Fibroblast of lung (primary cell): ENCODE measurements around the gene ERP44. TPM values are rescaled to one million over a fixed set of nuclear protein-coding genes. Genes with fewer than 3 reads are reported as not detected.
A peak's percentile ranks its signal among the peaks of the same experiment; 100 is the strongest.

Experiments
- DNase-seq, 2 donors: peaks; one replicate each; pipeline versions ENCODE4 v3.0.0 to v3.0.0-alpha.2; 2010; ENCODE audit warnings: low read depth in 2 of 2
- H2AFZ ChIP-seq: 2 replicates; pipeline ENCODE4 v1.5.1; 2012; ENCODE audit warnings: low read length, control low read depth, inconsistent platforms
- H3K27ac ChIP-seq: 2 replicates; pipeline ENCODE4 v1.5.1; 2011; ENCODE audit warnings: low read length, control low read depth; ENCODE audit not compliant: insufficient read depth
- H3K27me3 ChIP-seq: 2 replicates; pipeline ENCODE4 v1.5.1; 2011; ENCODE audit warnings: mild to moderate bottlenecking, low read length; ENCODE audit not compliant: control insufficient read depth, insufficient read depth
- H3K36me3 ChIP-seq: 2 replicates; pipeline ENCODE4 v1.5.1; 2011; ENCODE audit warnings: low read length; ENCODE audit not compliant: control insufficient read depth, insufficient read depth
- H3K4me1 ChIP-seq: 2 replicates; pipeline ENCODE4 v1.5.1; 2011; ENCODE audit warnings: low read length; ENCODE audit not compliant: control insufficient read depth, insufficient read depth; ENCODE audit errors: extremely low read depth
- H3K4me2 ChIP-seq: 2 replicates; pipeline ENCODE4 v1.5.1; 2011; ENCODE audit warnings: low read length, control low read depth; ENCODE audit not compliant: insufficient read depth; ENCODE audit errors: extremely low read depth
- H3K4me3 ChIP-seq, 4 experiments: fragments of 200-600 bp in 1 of 4; sonication (generic) in 1 of 4; replicated peaks in 1 of 4; 2 replicates each; pipeline ENCODE4 v1.5.1; 2011 to 2016; ENCODE audit warnings: low read length in 4 of 4, low read depth in 3 of 4, mild to moderate bottlenecking in 3 of 4, control low read depth in 2 of 4, inconsistent platforms in 1 of 4, mixed read lengths in 1 of 4; ENCODE audit not compliant: insufficient read depth in 1 of 4; ENCODE audit errors: control extremely low read depth in 1 of 4
- H3K79me2 ChIP-seq: 2 replicates; pipeline ENCODE4 v1.5.1; 2012; ENCODE audit warnings: mild to moderate bottlenecking, low read length, inconsistent platforms; ENCODE audit not compliant: control insufficient read depth, insufficient read depth
- H3K9ac ChIP-seq: 2 replicates; pipeline ENCODE4 v1.5.1; 2011; ENCODE audit warnings: mild to moderate bottlenecking, low read length, control low read depth; ENCODE audit not compliant: insufficient read depth
- H3K9me3 ChIP-seq: 2 replicates; pipeline ENCODE4 v1.5.1; 2012; ENCODE audit warnings: low read depth, low read length; ENCODE audit not compliant: control insufficient read depth, insufficient read depth
- H4K20me1 ChIP-seq: 2 replicates; pipeline ENCODE4 v1.5.1; 2011; ENCODE audit warnings: low read length; ENCODE audit not compliant: control insufficient read depth, insufficient read depth; ENCODE audit errors: extremely low read depth
- EZH2 ChIP-seq: IDR thresholded peaks from 2 replicates; pipeline ENCODE4 v1.5.1; 2012; ENCODE audit warnings: low read length, control low read depth, mild to moderate bottlenecking; ENCODE audit errors: missing control alignments
- polyA plus RNA-seq, 2 donors: library from polyadenylated mRNA; depleted of rRNA in 1 of 2; stranded (reverse) in 1 of 2; unstranded in 1 of 2; fragments of >200 nt; gene quantifications; 2 replicates each; pipeline ENCODE4 v1.2.1, GENCODE V29; 2011 to 2012; ENCODE audit warnings: missing spikeins in 1 of 2
- total RNA-seq: library from RNA; depleted of rRNA; stranded (reverse); fragments of >200 nt; gene quantifications from 2 replicates; pipeline ENCODE4 v1.2.1, GENCODE V29; 2014
- TF ChIP-seq, protein P1 (sequence below), 2 donors: IDR thresholded peaks in 1 of 2; conservative IDR thresholded peaks in 1 of 2; 1 replicate in 1 of 2; 2 replicates in 1 of 2; pipeline ENCODE4 v1.5.1; 2011 to 2012; ENCODE audit warnings: low read length in 2 of 2, control low read depth in 1 of 2, inconsistent platforms in 1 of 2, low read depth in 1 of 2, mild to moderate bottlenecking in 1 of 2

The ERP44 gene
- total and polyA plus RNA-seq, 2 donors (not counting 1 experiment from before 2014, with no cell fraction given), result 8.6 to 24.0 TPM

DNA sequence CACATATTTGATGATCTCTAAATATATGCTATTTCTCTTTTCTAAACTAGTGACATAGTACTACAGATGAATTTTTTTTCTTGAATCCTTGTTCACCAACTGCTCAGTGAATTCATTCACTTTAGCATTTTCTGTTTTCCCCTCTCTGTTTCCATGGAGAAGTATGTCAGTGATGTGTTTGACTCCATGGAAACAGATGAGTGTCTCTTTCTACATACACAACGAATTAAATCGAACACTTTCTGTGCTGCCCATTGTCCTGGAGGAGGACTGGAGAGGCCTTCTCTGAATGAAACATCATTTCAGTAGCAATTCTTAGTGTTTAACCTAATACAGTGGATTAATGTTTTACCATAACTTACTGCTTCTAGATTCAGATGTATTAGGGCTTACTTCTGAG, 9.8 kb upstream of the ERP44 start:
- Histone ChIP-seq H2AFZ (no peak overlapping the region), H3K9ac (no peak overlapping the region), H3K4me1 (peaks cover 2% of the 10 kb centered on the region), H3K9me3 (no peaks in the 10 kb centered on the region), H3K79me2 (no peaks in the 10 kb centered on the region), H4K20me1 (no peaks in the 10 kb centered on the region), H3K4me2 (no peak overlapping the region), H3K36me3 (peaks cover 2% of the 10 kb centered on the region), H3K27ac (no peak overlapping the region), H3K4me3 (no peak overlapping the region), H3K27me3 (no peaks in the 10 kb centered on the region)
- peak in 1 of 2 donors; percentile 6 for DNase-seq
- TF ChIP-seq EZH2, result no peak
- TF ChIP-seq, protein P1, sequence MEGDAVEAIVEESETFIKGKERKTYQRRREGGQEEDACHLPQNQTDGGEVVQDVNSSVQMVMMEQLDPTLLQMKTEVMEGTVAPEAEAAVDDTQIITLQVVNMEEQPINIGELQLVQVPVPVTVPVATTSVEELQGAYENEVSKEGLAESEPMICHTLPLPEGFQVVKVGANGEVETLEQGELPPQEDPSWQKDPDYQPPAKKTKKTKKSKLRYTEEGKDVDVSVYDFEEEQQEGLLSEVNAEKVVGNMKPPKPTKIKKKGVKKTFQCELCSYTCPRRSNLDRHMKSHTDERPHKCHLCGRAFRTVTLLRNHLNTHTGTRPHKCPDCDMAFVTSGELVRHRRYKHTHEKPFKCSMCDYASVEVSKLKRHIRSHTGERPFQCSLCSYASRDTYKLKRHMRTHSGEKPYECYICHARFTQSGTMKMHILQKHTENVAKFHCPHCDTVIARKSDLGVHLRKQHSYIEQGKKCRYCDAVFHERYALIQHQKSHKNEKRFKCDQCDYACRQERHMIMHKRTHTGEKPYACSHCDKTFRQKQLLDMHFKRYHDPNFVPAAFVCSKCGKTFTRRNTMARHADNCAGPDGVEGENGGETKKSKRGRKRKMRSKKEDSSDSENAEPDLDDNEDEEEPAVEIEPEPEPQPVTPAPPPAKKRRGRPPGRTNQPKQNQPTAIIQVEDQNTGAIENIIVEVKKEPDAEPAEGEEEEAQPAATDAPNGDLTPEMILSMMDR (conservative IDR thresholded peaks at IDR 0.05 in 1 of 2, IDR thresholded peaks at IDR 0.05 in 1 of 2; ENCODE audit: low read depth in 1 of 2, low read length in 2 of 2), result no peak

DNA sequence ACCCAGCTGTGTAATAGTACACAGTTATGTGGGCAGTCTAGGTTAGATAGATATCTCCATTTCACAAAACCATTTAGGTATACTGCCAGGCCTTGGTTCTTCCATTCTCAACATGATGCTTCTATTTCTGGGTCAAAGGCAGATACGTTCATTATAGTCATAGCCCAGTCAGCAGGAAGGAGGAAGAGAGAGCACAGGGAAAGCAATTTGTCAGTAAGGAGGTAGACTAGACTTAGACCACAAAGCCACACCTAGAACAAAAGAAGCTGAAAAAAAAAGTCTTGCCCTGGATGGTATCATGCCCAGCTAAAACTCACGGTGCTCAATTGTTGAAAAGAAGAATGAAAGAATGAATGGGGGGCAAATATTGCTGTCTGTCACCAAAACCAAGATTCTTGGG, 7.8 kb upstream of the ERP44 start:
- no peaks in the 10 kb centered on the region for H3K9me3 ChIP-seq
- no peak overlapping the region for H3K4me3 ChIP-seq
- H2AFZ ChIP-seq, result no peak overlapping the region
- no peak overlapping the region for H3K27ac ChIP-seq
- peaks cover 2% of the 10 kb centered on the region for H3K4me1 ChIP-seq
- no peak for DNase-seq
- H3K36me3 ChIP-seq, result peaks cover 2% of the 10 kb centered on the region
- TF ChIP-seq, protein P1 (conservative IDR thresholded peaks at IDR 0.05 in 1 of 2, IDR thresholded peaks at IDR 0.05 in 1 of 2; ENCODE audit: low read depth in 1 of 2, low read length in 2 of 2), result no peak
- TF ChIP-seq EZH2, result no peak
- H3K27me3 ChIP-seq, result no peaks in the 10 kb centered on the region
- no peak overlapping the region for H3K9ac ChIP-seq
- no peak overlapping the region for H3K4me2 ChIP-seq
- no peaks in the 10 kb centered on the region for H3K79me2 ChIP-seq
- H4K20me1 ChIP-seq, result no peaks in the 10 kb centered on the region

DNA sequence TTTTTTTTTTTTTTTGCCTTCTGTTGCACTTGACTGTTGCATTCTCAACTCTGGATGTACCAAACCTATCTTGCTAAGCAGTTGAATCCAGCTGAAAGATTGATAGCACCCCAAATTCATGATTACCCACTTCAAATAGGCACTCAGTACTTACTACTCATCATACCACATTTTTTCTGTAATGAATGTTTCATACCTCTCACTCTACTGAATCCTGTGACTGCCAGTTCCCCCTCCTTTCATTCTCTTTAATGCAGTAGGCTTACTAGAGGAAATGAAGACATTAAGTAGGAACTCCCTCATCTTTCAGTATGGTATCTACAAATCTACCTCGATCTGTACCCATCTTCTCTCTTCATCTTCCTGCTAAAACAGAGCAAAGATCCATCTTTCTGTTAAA, 7.1 kb upstream of the ERP44 start:
- Histone ChIP-seq H3K4me3 (no peak overlapping the region), H4K20me1 (no peaks in the 10 kb centered on the region), H3K36me3 (peaks cover 2% of the 10 kb centered on the region), H3K9me3 (no peaks in the 10 kb centered on the region), H3K27me3 (no peaks in the 10 kb centered on the region), H3K79me2 (no peaks in the 10 kb centered on the region), H3K4me2 (no peak overlapping the region), H3K27ac (no peak overlapping the region), H2AFZ (no peak overlapping the region), H3K4me1 (no peaks in the 10 kb centered on the region), H3K9ac (no peak overlapping the region)
- TF ChIP-seq, protein P1 (conservative IDR thresholded peaks at IDR 0.05 in 1 of 2, IDR thresholded peaks at IDR 0.05 in 1 of 2; ENCODE audit: low read depth in 1 of 2, low read length in 2 of 2), result no peak
- no peak for TF ChIP-seq EZH2
- no peak for DNase-seq
